Mesenchymal stem cell (in vitro differentiated cells and primary cell): ENCODE results near the gene KDM4F.

Source experiments
- DNase-seq: peaks from one replicate; pipeline ENCODE4 v3.0.0-alpha.2; 2013
- H2AFZ ChIP-seq: one replicate; pipeline ENCODE4 v1.6.1; 2013; ENCODE audit warnings: low read depth, mild to moderate bottlenecking, control low read depth, inconsistent platforms, low read length, moderate library complexity
- H2AK5ac ChIP-seq: 2 replicates; pipeline ENCODE4 v1.6.1; 2013; ENCODE audit warnings: low read length, moderate library complexity, mild to moderate bottlenecking, inconsistent platforms; ENCODE audit not compliant: severe bottlenecking
- H2BK120ac ChIP-seq: one replicate; pipeline ENCODE4 v1.6.1; 2013; ENCODE audit warnings: low read depth, mild to moderate bottlenecking, inconsistent platforms, low read length, moderate library complexity
- H2BK12ac ChIP-seq, 2 experiments: one replicate each; pipeline ENCODE4 v1.6.1; 2013; ENCODE audit warnings: inconsistent platforms in 2 of 2, low read length in 2 of 2, mild to moderate bottlenecking in 2 of 2, moderate library complexity in 2 of 2, control low read depth in 1 of 2
- H2BK15ac ChIP-seq: one replicate; pipeline ENCODE4 v1.6.1; 2013; ENCODE audit warnings: mild to moderate bottlenecking, low read depth, inconsistent platforms; ENCODE audit not compliant: poor library complexity, severe bottlenecking
- H2BK5ac ChIP-seq: 2 replicates; pipeline ENCODE4 v1.6.1; 2013; ENCODE audit warnings: low read depth, mild to moderate bottlenecking, low read length, control low read depth, inconsistent platforms; ENCODE audit not compliant: poor library complexity, severe bottlenecking
- H3K14ac ChIP-seq, 2 experiments: one replicate each; pipeline ENCODE4 v1.6.1; 2013; ENCODE audit warnings: inconsistent platforms in 2 of 2, low read length in 2 of 2, control low read depth in 1 of 2, mild to moderate bottlenecking in 1 of 2, moderate library complexity in 1 of 2
- H3K18ac ChIP-seq, 2 experiments: one replicate each; pipeline ENCODE4 v1.6.1; 2013; ENCODE audit warnings: inconsistent platforms in 2 of 2, low read length in 2 of 2, control low read depth in 1 of 2, low read depth in 1 of 2, mild to moderate bottlenecking in 1 of 2
- H3K23ac ChIP-seq, 2 experiments: one replicate each; pipeline ENCODE4 v1.6.1; 2013; ENCODE audit warnings: inconsistent platforms in 2 of 2, low read length in 2 of 2, mild to moderate bottlenecking in 2 of 2, moderate library complexity in 2 of 2, control low read depth in 1 of 2
- H3K27ac ChIP-seq: 2 replicates; pipeline ENCODE4 v1.5.1; 2013; ENCODE audit warnings: mild to moderate bottlenecking, moderate library complexity, low read length, control low read depth, inconsistent platforms; ENCODE audit not compliant: poor library complexity, severe bottlenecking
- H3K27me3 ChIP-seq, 2 experiments: 2 replicates each; pipeline versions ENCODE4 v1.6.1 to v1.7.0; 2013; ENCODE audit warnings: low read length in 2 of 2, mild to moderate bottlenecking in 2 of 2, moderate library complexity in 2 of 2, control low read depth in 1 of 2, inconsistent platforms in 1 of 2; ENCODE audit not compliant: control insufficient read depth in 1 of 2, insufficient read depth in 1 of 2
- H3K36me3 ChIP-seq, 2 experiments: 2 replicates each; pipeline versions ENCODE4 v1.6.1 to v1.7.0; 2013; ENCODE audit warnings: low read length in 2 of 2, control low read depth in 1 of 2, inconsistent platforms in 1 of 2, low read depth in 1 of 2, mild to moderate bottlenecking in 1 of 2; ENCODE audit not compliant: insufficient read depth in 2 of 2, control insufficient read depth in 1 of 2
- H3K4ac ChIP-seq, 2 experiments: one replicate each; pipeline ENCODE4 v1.6.1; 2013; ENCODE audit warnings: inconsistent platforms in 2 of 2, low read length in 2 of 2, mild to moderate bottlenecking in 2 of 2, moderate library complexity in 2 of 2, control low read depth in 1 of 2, low read depth in 1 of 2
- H3K4me1 ChIP-seq: 2 replicates; pipeline ENCODE4 v1.6.1; 2013; ENCODE audit warnings: low read depth, low read length, control low read depth; ENCODE audit not compliant: control insufficient read depth, insufficient read depth
- H3K4me2 ChIP-seq: 2 replicates; pipeline ENCODE4 v1.6.1; 2013; ENCODE audit warnings: low read length, mild to moderate bottlenecking, inconsistent platforms; ENCODE audit not compliant: poor library complexity, severe bottlenecking
- H3K4me3 ChIP-seq, 2 experiments: 2 replicates each; pipeline versions ENCODE4 v1.5.1 to v1.7.0; 2013; ENCODE audit warnings: low read length in 2 of 2, mild to moderate bottlenecking in 2 of 2, control low read depth in 1 of 2, low read depth in 1 of 2; ENCODE audit not compliant: insufficient read depth in 1 of 2
- H3K79me1 ChIP-seq: replicated peaks from 2 replicates; pipeline ENCODE4 v1.6.1; 2013; ENCODE audit warnings: mild to moderate bottlenecking, control low read depth, low read length, inconsistent platforms; ENCODE audit not compliant: poor library complexity, severe bottlenecking
- H3K9ac ChIP-seq: 2 replicates; pipeline ENCODE4 v1.7.0; 2013; ENCODE audit warnings: mild to moderate bottlenecking, low read length, moderate library complexity
- H3K9me3 ChIP-seq: 2 replicates; pipeline ENCODE4 v1.7.0; 2013; ENCODE audit warnings: mild to moderate bottlenecking, low read length; ENCODE audit not compliant: control insufficient read depth
- H4K8ac ChIP-seq: one replicate; pipeline ENCODE4 v1.6.1; 2013; ENCODE audit warnings: inconsistent platforms, mild to moderate bottlenecking, low read length, moderate library complexity
- H4K91ac ChIP-seq: one replicate; pipeline ENCODE4 v1.6.1; 2013; ENCODE audit warnings: mild to moderate bottlenecking, low read length, inconsistent platforms
- WGBS: methylation state at CpG from one replicate; pipeline ENCODE4 v1.1.7; 2013; ENCODE audit warnings: mixed read lengths; 5-methylcytosine and 5-hydroxymethylcytosine counted together

KDM4F gene

DNA sequence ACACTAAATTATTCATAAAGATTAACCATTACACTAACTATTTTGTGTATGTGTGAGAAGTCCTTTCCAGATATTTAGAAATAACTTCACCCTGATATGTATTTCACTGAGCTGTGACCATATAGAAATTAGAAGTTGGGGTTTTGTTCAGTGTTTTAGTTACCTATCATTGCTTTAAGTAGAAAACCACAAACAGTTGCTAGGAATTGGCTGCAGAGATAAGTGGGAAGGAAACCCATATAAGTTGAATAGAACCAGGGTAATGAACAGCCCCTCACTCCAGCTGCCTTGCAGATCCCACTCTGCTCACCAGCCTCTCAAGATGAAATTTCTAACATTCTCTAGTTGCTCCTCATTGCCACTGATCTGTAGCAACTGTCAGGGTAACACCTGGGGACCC lies 27.8 kb downstream of the KDM4F start:
- no peak overlapping the region for H3K23ac ChIP-seq
- H3K14ac ChIP-seq, result no peak overlapping the region
- no peak overlapping the region for H2BK15ac ChIP-seq
- DNase-seq, result no peak
- no peak overlapping the region for H4K8ac ChIP-seq
- no peak overlapping the region for H2BK12ac ChIP-seq
- no peaks in the 10 kb centered on the region for H3K9me3 ChIP-seq
- H3K27ac ChIP-seq, result no peak overlapping the region
- H3K4me2 ChIP-seq, result no peak overlapping the region
- no peak overlapping the region for H2AK5ac ChIP-seq
- no peak overlapping the region for H2AFZ ChIP-seq
- no peak overlapping the region for H2BK5ac ChIP-seq
- H3K4me1 ChIP-seq, result peaks cover 5% of the 10 kb centered on the region
- no peaks in the 10 kb centered on the region for H3K36me3 ChIP-seq
- H4K91ac ChIP-seq, result no peak overlapping the region
- H3K4me3 ChIP-seq, result no peak overlapping the region
- no peak overlapping the region for H3K9ac ChIP-seq
- H3K27me3 ChIP-seq, result no peaks in the 10 kb centered on the region
- H2BK120ac ChIP-seq, result no peak overlapping the region
- H3K18ac ChIP-seq, result no peak overlapping the region
- H3K4ac ChIP-seq, result no peak overlapping the region
- peaks cover 1% of the 10 kb centered on the region for H3K79me1 ChIP-seq

DNA sequence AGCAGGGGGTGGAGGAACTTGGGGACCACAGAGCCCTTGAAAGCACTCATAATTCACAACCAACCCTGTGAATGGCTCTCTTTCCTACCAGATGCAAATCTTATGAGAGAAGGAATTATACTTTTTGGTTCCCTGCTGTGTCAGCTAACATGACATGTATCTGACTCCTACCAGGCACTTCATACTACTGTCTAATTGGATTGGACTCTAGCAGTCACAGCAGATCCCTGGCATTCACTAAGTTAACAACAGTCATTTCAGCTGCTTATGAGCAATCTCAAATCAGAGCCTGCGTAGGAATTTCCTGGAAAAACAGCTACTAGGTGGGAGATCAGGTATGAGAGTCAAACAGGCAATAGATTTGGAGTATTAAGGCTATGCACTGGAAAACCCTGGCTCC lies 29.3 kb downstream of the KDM4F start:
- H4K8ac ChIP-seq, result no peak overlapping the region
- no peak overlapping the region for H3K18ac ChIP-seq
- H2AK5ac ChIP-seq, result no peak overlapping the region
- peaks cover 5% of the 10 kb centered on the region for H3K4me1 ChIP-seq
- no peak overlapping the region for H2AFZ ChIP-seq
- no peak overlapping the region for H3K4ac ChIP-seq
- H3K4me3 ChIP-seq, result no peak overlapping the region
- H3K36me3 ChIP-seq, result no peaks in the 10 kb centered on the region
- no peak overlapping the region for H2BK120ac ChIP-seq
- no peaks in the 10 kb centered on the region for H3K79me1 ChIP-seq
- H3K9ac ChIP-seq, result no peak overlapping the region
- no peak overlapping the region for H3K23ac ChIP-seq
- H2BK15ac ChIP-seq, result peak overlapping the region; percentile 52
- no peak overlapping the region for H3K27ac ChIP-seq
- no peaks in the 10 kb centered on the region for H3K27me3 ChIP-seq
- no peak overlapping the region for H4K91ac ChIP-seq
- WGBS, result 88% methylated on average over 1 of the region's 1 CpG
- no peaks in the 10 kb centered on the region for H3K9me3 ChIP-seq
- H2BK12ac ChIP-seq, result no peak overlapping the region
- H3K14ac ChIP-seq, result no peak overlapping the region
- no peak overlapping the region for H2BK5ac ChIP-seq
- H3K4me2 ChIP-seq, result no peak overlapping the region
- no peak for DNase-seq

DNA sequence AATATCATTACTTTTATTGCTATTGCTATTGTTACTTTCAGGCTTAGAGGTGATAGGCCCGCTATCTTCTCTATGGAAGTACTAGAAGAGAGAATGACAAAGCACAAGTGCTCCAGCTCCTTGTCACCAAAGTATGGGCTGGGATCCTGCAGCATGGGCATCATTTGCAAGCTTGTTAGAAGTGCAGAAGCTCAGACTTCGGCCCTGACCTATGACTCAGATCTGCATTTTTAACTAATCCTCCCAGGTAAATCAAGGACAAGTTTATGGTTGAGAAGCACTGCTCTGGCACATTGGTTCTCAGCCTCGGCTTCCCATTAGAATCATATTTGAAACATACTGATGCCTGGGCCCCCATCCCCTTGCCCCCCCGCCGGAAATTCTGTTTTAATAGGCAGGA lies 31.8 kb downstream of the KDM4F start:
- H4K91ac ChIP-seq, result no peak overlapping the region
- H3K23ac ChIP-seq, result no peak overlapping the region
- no peak overlapping the region for H2AFZ ChIP-seq
- no peaks in the 10 kb centered on the region for H3K36me3 ChIP-seq
- DNase-seq, result peak; percentile 4
- no peaks in the 10 kb centered on the region for H3K27me3 ChIP-seq
- H3K4me3 ChIP-seq, result no peak overlapping the region
- no peak overlapping the region for H3K4me2 ChIP-seq
- no peak overlapping the region for H3K14ac ChIP-seq
- H4K8ac ChIP-seq, result peak overlapping the region; percentile 65
- peak overlapping the region in 1 of 2 experiments; percentile 32 for H2BK12ac ChIP-seq
- H3K27ac ChIP-seq, result no peak overlapping the region
- peak overlapping the region; percentile 26 to 47 for H3K4ac ChIP-seq
- H3K18ac ChIP-seq, result no peak overlapping the region
- no peaks in the 10 kb centered on the region for H3K79me1 ChIP-seq
- no peaks in the 10 kb centered on the region for H3K9me3 ChIP-seq
- H3K4me1 ChIP-seq, result peaks cover 5% of the 10 kb centered on the region
- H2BK15ac ChIP-seq, result no peak overlapping the region
- H3K9ac ChIP-seq, result no peak overlapping the region
- 82% methylated on average over 4 of the region's 5 CpGs for WGBS
- no peak overlapping the region for H2BK5ac ChIP-seq
- H2BK120ac ChIP-seq, result no peak overlapping the region
- H2AK5ac ChIP-seq, result no peak overlapping the region

DNA sequence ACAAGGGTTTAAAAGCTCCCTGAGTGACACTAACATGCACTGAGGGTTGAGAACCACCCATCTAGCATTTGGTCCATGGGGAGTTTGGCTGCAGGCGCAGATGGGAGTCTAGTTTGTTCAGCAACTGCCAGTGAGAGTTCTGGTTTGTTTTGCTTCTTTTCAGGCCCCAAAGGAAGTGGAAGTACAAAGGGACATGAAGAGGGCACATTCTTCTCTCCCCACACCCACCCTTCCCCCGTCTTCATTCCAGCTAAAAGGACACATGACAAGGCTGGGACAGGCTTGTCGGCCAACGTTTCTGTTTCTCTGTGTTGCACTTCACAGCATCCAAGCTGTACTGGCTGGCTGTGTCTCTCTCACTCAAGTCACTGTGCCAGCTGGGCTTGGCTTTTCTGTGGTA lies 32.2 kb downstream of the KDM4F start:
- DNase-seq, result peak; percentile 20

More for the DNA sequence above, 32.2 kb downstream of the KDM4F start:
- no peak overlapping the region for H3K4me3 ChIP-seq
- H2BK15ac ChIP-seq, result no peak overlapping the region
- H2BK5ac ChIP-seq, result no peak overlapping the region
- H3K23ac ChIP-seq, result no peak overlapping the region
- no peaks in the 10 kb centered on the region for H3K79me1 ChIP-seq
- WGBS, result 29% methylated on average over 4 of the region's 4 CpGs
- H2BK120ac ChIP-seq, result peak overlapping the region; percentile 82
- peak overlapping the region; percentile 65 for H4K8ac ChIP-seq
- no peak overlapping the region for H2AFZ ChIP-seq
- H3K9me3 ChIP-seq, result no peaks in the 10 kb centered on the region
- peak overlapping the region; percentile 34 to 40 for H3K18ac ChIP-seq
- peak overlapping the region; percentile 47 to 69 for H3K4ac ChIP-seq
- no peak overlapping the region for H3K9ac ChIP-seq
- H3K36me3 ChIP-seq, result no peaks in the 10 kb centered on the region
- no peak overlapping the region for H2AK5ac ChIP-seq
- H3K4me1 ChIP-seq, result peaks cover 5% of the 10 kb centered on the region
- no peaks in the 10 kb centered on the region for H3K27me3 ChIP-seq
- no peak overlapping the region for H3K14ac ChIP-seq
- no peak overlapping the region for H3K4me2 ChIP-seq
- peak overlapping the region; percentile 34 to 85 for H2BK12ac ChIP-seq
- H4K91ac ChIP-seq, result no peak overlapping the region
- no peak overlapping the region for H3K27ac ChIP-seq
